Measurements from ENCODE around the gene BAG3.

- TF ChIP-seq POLR2A (IDR thresholded peaks at IDR 0.05) = peak; percentile 62 to 85
- no peak for TF ChIP-seq CTCF (IDR thresholded peaks at IDR 0.05)
- TF ChIP-seq EP300 (IDR thresholded peaks at IDR 0.05) = peak in 1 of 2 donors; percentile 94
Observed at GRCh38 chr10:119725517-119725827, 74.3 kb downstream of the BAG3 start.

Measured in tibial nerve (tissue), 4 donors.